K562 (cell line): Measurements from ENCODE around the gene IFNG-AS1. TPM values are rescaled to one million over a fixed set of nuclear protein-coding genes. Genes with fewer than 3 reads are reported as not detected.

Experiments used
- ATAC-seq: fragments of 200-7000 bp; cut with Tn5 transposase; 3 replicates; pipeline ENCODE4 v1.9.1; 2020; ENCODE audit warnings: moderate library complexity
- BruUV-seq: library from RNA; stranded (reverse); fragments of 400-500 nt; replicated peaks from 2 replicates; lab custom pipeline; 2021; lab: Mats Ljungman, UMichigan
- CTCF ChIA-PET: fragments of 300-600 bp; formaldehyde crosslinking; extraction: SDS; loops from one replicate; lab custom pipeline; 2021; ENCODE audit warnings: low intra/inter-chr PET ratio; lab: Yijun Ruan, JAX
- POLR2A ChIA-PET: fragments of 300-600, 350-650 bp; sonication (Branson Sonifier 250); formaldehyde crosslinking; extraction: SDS; loops from one replicate; lab custom pipeline; 2021; ENCODE audit warnings: antibody characterized with exemption, inconsistent platforms; lab: Yijun Ruan, JAX
- DNase-seq, 4 experiments: peaks; one replicate each; pipeline versions ENCODE4 v3.0.0 to v3.0.0-alpha.2; 2011 to 2018; ENCODE audit warnings: low spot score in 3 of 4, mixed read lengths in 3 of 4; ENCODE audit errors: extremely low read depth in 1 of 4
- FAIRE-seq: peaks from 2 replicates; lab custom pipeline; 2011; peaks lifted over from hg19 to GRCh38; lab: Jason Lieb, UNC
- H2AFZ ChIP-seq: 2 replicates; pipeline ENCODE4 v1.6.0; 2011; ENCODE audit warnings: low read depth, low read length, control low read depth, inconsistent platforms
- H3K27ac ChIP-seq: fragments of 200-600 bp; 3 replicates; pipeline ENCODE4 v1.8.0; 2011; ENCODE audit warnings: low read depth, mild to moderate bottlenecking, control low read depth, inconsistent platforms, low read length, moderate library complexity, mixed read lengths; ENCODE audit errors: extremely low read depth
- H3K27me3 ChIP-seq, 2 experiments: fragments of 300-600 bp in 1 of 2; 2 replicates in 1 of 2; 3 replicates in 1 of 2; pipeline versions ENCODE4 v1.6.0 to v1.8.0; 2011; ENCODE audit warnings: inconsistent platforms in 2 of 2, low read length in 2 of 2, mild to moderate bottlenecking in 1 of 2, mixed read lengths in 1 of 2, moderate library complexity in 1 of 2; ENCODE audit not compliant: control insufficient read depth in 2 of 2, insufficient read depth in 2 of 2
- H3K36me3 ChIP-seq: fragments of 300-600 bp; 3 replicates; pipeline ENCODE4 v1.8.0; 2011; ENCODE audit warnings: mild to moderate bottlenecking, low read length, inconsistent platforms; ENCODE audit not compliant: control insufficient read depth, insufficient read depth
- H3K4me1 ChIP-seq, 2 experiments: fragments of 200-600 bp in 1 of 2; replicated peaks in 1 of 2; 2 replicates in 1 of 2; 3 replicates in 1 of 2; pipeline versions ENCODE4 v1.5.1 to v1.8.0; 2011; ENCODE audit warnings: inconsistent platforms in 2 of 2, low read length in 2 of 2, mild to moderate bottlenecking in 1 of 2, mixed read lengths in 1 of 2, moderate library complexity in 1 of 2; ENCODE audit not compliant: control insufficient read depth in 2 of 2, insufficient read depth in 2 of 2
- H3K4me2 ChIP-seq: 2 replicates; pipeline ENCODE4 v1.6.1; 2011; ENCODE audit warnings: low read length, control low read depth, inconsistent platforms, mixed read lengths; ENCODE audit not compliant: insufficient read depth
- H3K4me3 ChIP-seq: fragments of 200-600 bp; sonication (generic), shearing (Covaris generic); 2 replicates; pipeline ENCODE4 v1.5.1; 2016; ENCODE audit warnings: control low read depth, inconsistent platforms
- H3K79me2 ChIP-seq: fragments of 200-600 bp; 3 replicates; pipeline ENCODE4 v1.8.0; 2011; ENCODE audit warnings: low read length, inconsistent platforms; ENCODE audit not compliant: control insufficient read depth, insufficient read depth
- H3K9ac ChIP-seq, 2 experiments: 2 replicates each; pipeline versions ENCODE4 v1.6.0 to v1.6.1; 2011; ENCODE audit warnings: low read depth in 2 of 2, low read length in 2 of 2, control low read depth in 1 of 2, inconsistent platforms in 1 of 2, mild to moderate bottlenecking in 1 of 2, mixed read lengths in 1 of 2; ENCODE audit not compliant: insufficient read depth in 1 of 2
- H3K9me1 ChIP-seq: one replicate; pipeline ENCODE4 v1.6.0; 2011; ENCODE audit warnings: inconsistent platforms, mild to moderate bottlenecking, low read length, moderate library complexity; ENCODE audit not compliant: control insufficient read depth, insufficient read depth
- H3K9me3 ChIP-seq: replicated peaks from 2 replicates; pipeline ENCODE4 v1.5.1; 2011; ENCODE audit warnings: low read depth, low read length, inconsistent platforms; ENCODE audit not compliant: control insufficient read depth, insufficient read depth
- H4K20me1 ChIP-seq: replicated peaks from 2 replicates; pipeline ENCODE4 v1.6.1; 2011; ENCODE audit warnings: low read length, inconsistent platforms, mixed read lengths; ENCODE audit not compliant: control insufficient read depth, insufficient read depth
- C11orf30 ChIP-seq: fragments of 450-650 bp; IDR thresholded peaks from 2 replicates; pipeline ENCODE4 v1.6.1; 2016; ENCODE audit warnings: low read depth, mild to moderate bottlenecking
- MAFF ChIP-seq: IDR thresholded peaks from 2 replicates; pipeline ENCODE4 v1.6.1; 2012; ENCODE audit warnings: low read length, improper control_type of control experiment
- MAFG ChIP-seq: fragments of 450-650 bp; conservative IDR thresholded peaks from 2 replicates; pipeline ENCODE4 v1.6.1; 2016; ENCODE audit warnings: missing genetic modification characterization, missing compliant biosample characterization
- MAFK ChIP-seq: IDR thresholded peaks from 2 replicates; pipeline ENCODE4 v1.6.1; 2011; ENCODE audit warnings: low read length, improper control_type of control experiment
- NFE2 ChIP-seq: IDR thresholded peaks from 2 replicates; pipeline ENCODE4 v1.6.1; 2014; ENCODE audit warnings: antibody characterized with exemption, low read depth
- POLR2AphosphoS5 ChIP-seq: IDR thresholded peaks from 2 replicates; pipeline ENCODE4 v1.6.1; 2011; ENCODE audit warnings: mild to moderate bottlenecking, low read depth, low read length, moderate library complexity; ENCODE audit not compliant: control insufficient read depth, insufficient read depth
- ZNF124 ChIP-seq: sonication (generic); formaldehyde crosslinking; IDR thresholded peaks from 2 replicates; pipeline ENCODE4 v1.8.1; 2022; ENCODE audit warnings: missing genetic modification reagents
- ZNF316 ChIP-seq: fragments of 450-650 bp; IDR thresholded peaks from 2 replicates; pipeline ENCODE4 v1.6.1; 2016
- WGBS: fragments of 100-300 bp; shearing (Covaris generic); methylation state at CpG from one replicate; pipeline ENCODE4 v1.1.6; 2016; ENCODE audit warnings: low coverage, mixed read lengths; ENCODE audit not compliant: insufficient coverage; ENCODE audit errors: missing lambda C conversion rate; 5-methylcytosine and 5-hydroxymethylcytosine counted together
- in situ Hi-C: fragments of 300-500 bp; cut with MboI; formaldehyde crosslinking; loops from 4 replicates; pipeline ENCODE4 v1.15.0; 2018; ENCODE audit warnings: inconsistent platforms, mixed read lengths
- intact Hi-C: fragments of 100-400 bp; cut with micrococcal nuclease; formaldehyde crosslinking; loops from 2 replicates; pipeline ENCODE4 v1.14.2; 2022
- polyA plus RNA-seq, 8 experiments: library from polyadenylated mRNA; depleted of rRNA in 4 of 8; stranded (reverse) in 5 of 8; unstranded in 3 of 8; fragments of >200 nt; fragmentation: Nextera tagmentation in 2 of 8; fragmentation: Illumina TruSeq in 1 of 8; extraction: Ambion mirVana in 2 of 8; extraction: Trizol in 1 of 8; gene quantifications; 2 replicates each; pipeline versions ENCODE4 v1.2.1 to v1.2.3, GENCODE V29; 2011 to 2014; ENCODE audit warnings: inconsistent platforms in 1 of 8, missing spikeins in 1 of 8
- total RNA-seq, 7 experiments: library from RNA; depleted of rRNA in 6 of 7; stranded (reverse); fragments of >200 nt in 6 of 7; fragmentation: Illumina TruSeq in 2 of 7; extraction: Trizol in 2 of 7; gene quantifications; 2 replicates each; pipeline versions ENCODE4 v1.2.1 to v1.2.3, GENCODE V29; 2011 to 2021; ENCODE audit warnings: low replicate concordance in 1 of 7

The IFNG-AS1 gene
- total and polyA plus RNA-seq, 9 of the 15 experiments (the other 6 are each of a cell fraction or from before 2014, with no cell fraction given), result not detected

- ATAC-seq (no peak), FAIRE-seq (no peak), DNase-seq (no peak)
- ChIA-PET POLR2A (no interaction called here), CTCF (no interaction called here)
- intact Hi-C loops, result no loop called here
- in situ Hi-C loops, result no loop called here
- Histone ChIP-seq H3K9me1 (no peaks in the 10 kb centered on the region), H4K20me1 (no peaks in the 10 kb centered on the region), H3K4me1 (no peaks in the 10 kb centered on the region; a peak in 1 of 5 replicates), H3K79me2 (no peaks in the 10 kb centered on the region), H3K9me3 (no peaks in the 10 kb centered on the region), H2AFZ (peak overlapping the region; percentile 46), H3K4me2 (no peak overlapping the region), H3K36me3 (no peaks in the 10 kb centered on the region), H3K27me3 (no peaks in the 10 kb centered on the region), H3K4me3 (no peak overlapping the region), H3K9ac (no peak overlapping the region), H3K27ac (no peak overlapping the region)
- BruUV-seq, result no TSS peak
- WGBS, result 4% methylated on average over 9 of the region's 9 CpGs
- TF ChIP-seq MAFG (tag), result peak; percentile 85
- TF ChIP-seq ZNF124 (CRISPR knock-in tag), result no peak
- TF ChIP-seq ZNF316, result peak; percentile 88
- peak; percentile 77 for TF ChIP-seq C11orf30
- no peak for TF ChIP-seq POLR2AphosphoS5
- TF ChIP-seq MAFF, result peak; percentile 34; the same call in 1 of the 2 replicates
- TF ChIP-seq MAFK, result 0 out of 2 replicates have a peak, but pooled peaks have one; percentile 20
- TF ChIP-seq NFE2, result no peak
Observed at GRCh38 chr12:68031881-68032739, 42.9 kb downstream of the IFNG-AS1 start.
